ENCODE measurements around the gene MME. TPM values are rescaled to one million over a fixed set of nuclear protein-coding genes. Genes with fewer than 3 reads are reported as not detected.

MME gene
- total and polyA plus RNA-seq, 2 of the 8 experiments (the other 6 are each of a cell fraction or from before 2014, with no cell fraction given) = 5.0 to 39.6 TPM

DNA sequence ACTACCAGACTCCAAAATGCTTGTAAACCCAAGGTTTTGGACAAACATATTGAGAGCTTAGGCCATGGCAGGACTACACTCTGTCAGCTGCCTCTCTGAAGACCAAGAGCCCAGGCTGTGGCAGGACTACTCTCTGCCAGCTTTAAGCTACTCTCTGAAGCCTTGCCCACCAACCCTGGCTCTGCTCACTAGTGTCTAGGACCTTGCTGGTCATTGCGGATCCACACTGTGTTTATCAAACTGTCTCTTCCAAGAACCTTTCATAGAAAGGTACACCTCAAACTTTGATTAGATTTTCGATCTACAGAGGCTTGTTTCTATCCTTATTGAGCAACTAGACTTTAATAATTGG, 41.9 kb upstream of the MME start:
- 85% methylated on average over 2 of the region's 2 CpGs; no CpG with 5 or more reads in 1 of the 2 experiments for WGBS, 2 experiments (ENCODE audit: extremely low coverage in 1 of 2, insufficient coverage in 1 of 2, insufficient read length in 1 of 2, insufficient replicate concordance in 2 of 2, low coverage in 1 of 2, low lambda C conversion rate in 2 of 2, missing lambda C conversion rate in 1 of 2)

More for the DNA sequence above, 41.9 kb upstream of the MME start:
- Histone ChIP-seq H4K8ac (ENCODE audit: extremely low read depth, insufficient read depth, low read length) (no peak overlapping the region), H2BK5ac (ENCODE audit: low read depth, low read length) (no peak overlapping the region), H3K23ac (ENCODE audit: insufficient read length) (no peak overlapping the region), H2BK15ac (ENCODE audit: low read length) (no peak overlapping the region), H3K9ac (replicated peaks in 1 of 4; ENCODE audit: extremely low read depth in 1 of 4, low read depth in 3 of 4, low read length in 3 of 4) (no peak overlapping the region), H2BK12ac (ENCODE audit: low read depth, low read length) (no peak overlapping the region), H3K23me2 (ENCODE audit: low read depth, low read length) (no peaks in the 10 kb centered on the region), H3K4me3 (ENCODE audit: extremely low read depth in 1 of 4, insufficient read depth in 2 of 4, low read depth in 3 of 4, low read length in 4 of 4) (no peak overlapping the region), H3K4ac (replicated peaks; ENCODE audit: insufficient read length, low read depth, low read length) (no peak overlapping the region), H3K4me2 (ENCODE audit: insufficient read depth in 1 of 2, low read depth in 2 of 2, low read length in 2 of 2) (no peak overlapping the region), H3K79me1 (ENCODE audit: low read depth, low read length) (no peaks in the 10 kb centered on the region), H2BK20ac (ENCODE audit: low read length) (no peak overlapping the region), H3K56ac (replicated peaks; ENCODE audit: insufficient read length, low read depth, low read length) (no peak overlapping the region), H2AK5ac (ENCODE audit: low read depth, low read length) (no peak overlapping the region), H2AFZ (ENCODE audit: low read length) (0 out of 2 replicates have a peak overlapping the region, but pooled peaks have one; percentile 20), H3K9me3 (ENCODE audit: insufficient read depth in 2 of 2, low read depth in 1 of 2, low read length in 1 of 2) (no peaks in the 10 kb centered on the region), H3K4me1 (replicated peaks in 1 of 4; ENCODE audit: control insufficient read depth in 3 of 4, insufficient read depth in 4 of 4, low read length in 3 of 4) (no peaks in the 10 kb centered on the region), H3K14ac (ENCODE audit: insufficient read length) (no peak overlapping the region), H4K91ac (replicated peaks; ENCODE audit: insufficient read length, low read length) (no peak overlapping the region), H3K36me3 (ENCODE audit: control insufficient read depth in 2 of 4, insufficient read depth in 4 of 4, low read length in 3 of 4) (no peaks in the 10 kb centered on the region), H3K18ac (ENCODE audit: extremely low read depth, low read length) (no peak overlapping the region), H4K20me1 (replicated peaks in 1 of 2; ENCODE audit: control insufficient read depth in 1 of 2, insufficient read depth in 2 of 2, low read length in 2 of 2) (no peaks in the 10 kb centered on the region), H4K5ac (ENCODE audit: insufficient read length, low read depth, low read length) (no peak overlapping the region), H3K27ac (ENCODE audit: low read depth, low read length) (no peak overlapping the region), H3K27me3 (replicated peaks in 1 of 4; ENCODE audit: control insufficient read depth in 3 of 4, extremely low read depth in 1 of 4, insufficient read depth in 3 of 4, low read length in 3 of 4) (no peaks in the 10 kb centered on the region), H2BK120ac (replicated peaks; ENCODE audit: low read depth, low read length) (no peak overlapping the region), H3K79me2 (ENCODE audit: control insufficient read depth in 1 of 2, insufficient read depth in 2 of 2, low read length in 2 of 2) (no peaks in the 10 kb centered on the region)
- ChIA-PET CTCF (ENCODE audit: partially characterized antibody) (interaction anchor here (0.7 kb wide), 1 partner anchor 23 kb away, joined by 6 read pairs; no protein-coding TSS in a partner anchor), POLR2A (ENCODE audit: partially characterized antibody) (no interaction called here)
- DNase-seq (ENCODE audit: low read depth in 1 of 2, low spot score in 2 of 2) (no peak), FAIRE-seq (no peak)
- TF ChIP-seq BCL11A (IDR thresholded peaks at IDR 0.05; ENCODE audit: low read depth in 2 of 2, low read length in 2 of 2) (no peak), POU5F1 (IDR thresholded peaks at IDR 0.05; ENCODE audit: low read depth, low read length) (no peak), CREB1 (IDR thresholded peaks at IDR 0.05) (no peak), CHD2 (IDR thresholded peaks at IDR 0.05; ENCODE audit: low read length) (no peak), SUZ12 (IDR thresholded peaks at IDR 0.05; ENCODE audit: low read length) (no peak), MAX (IDR thresholded peaks at IDR 0.05) (no peak), KDM5A (IDR thresholded peaks at IDR 0.05; ENCODE audit: low read length) (no peak), ZNF274 (IDR thresholded peaks at IDR 0.05; ENCODE audit: borderline replicate concordance, extremely low read depth, low read length) (no peak), EZH2 (IDR thresholded peaks at IDR 0.05; ENCODE audit: low read depth, low read length, severe bottlenecking) (no peak), ATF3 (IDR thresholded peaks at IDR 0.05; ENCODE audit: insufficient read depth, low read depth, low read length) (no peak)
- TF ChIP-seq, protein P1, sequence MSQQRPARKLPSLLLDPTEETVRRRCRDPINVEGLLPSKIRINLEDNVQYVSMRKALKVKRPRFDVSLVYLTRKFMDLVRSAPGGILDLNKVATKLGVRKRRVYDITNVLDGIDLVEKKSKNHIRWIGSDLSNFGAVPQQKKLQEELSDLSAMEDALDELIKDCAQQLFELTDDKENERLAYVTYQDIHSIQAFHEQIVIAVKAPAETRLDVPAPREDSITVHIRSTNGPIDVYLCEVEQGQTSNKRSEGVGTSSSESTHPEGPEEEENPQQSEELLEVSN (IDR thresholded peaks at IDR 0.05) = no peak

Data from H1 (cell line).